Gastrocnemius medialis (tissue), 4 donors: ENCODE results near the gene DHRS3.

Source experiments
- CTCF ChIP-seq, 5 experiments: fragments of 450-650 bp in 3 of 5; fragments of 200-600 bp in 2 of 5; sonication (generic) in 2 of 5; IDR thresholded peaks in 4 of 5; conservative IDR thresholded peaks in 1 of 5; 1 replicate in 4 of 5; 2 replicates in 1 of 5; pipeline ENCODE4 v1.5.1; 2016 to 2019; ENCODE audit warnings: antibody characterized with exemption in 5 of 5, mild to moderate bottlenecking in 3 of 5, moderate library complexity in 3 of 5
- POLR2A ChIP-seq, 2 donors: fragments of 450-650 bp; IDR thresholded peaks; one replicate each; pipeline ENCODE4 v1.6.1; 2017; ENCODE audit warnings: antibody characterized with exemption in 2 of 2, mild to moderate bottlenecking in 2 of 2, moderate library complexity in 2 of 2

- TF ChIP-seq POLR2A (IDR thresholded peaks at IDR 0.05) (no peak), CTCF (IDR thresholded peaks at IDR 0.05 in 4 of 5, conservative IDR thresholded peaks at IDR 0.05 in 1 of 5) (no peak)
Observed at GRCh38 chr1:12617511-12617900, 504 bp downstream of the DHRS3 start.
